Measurements from ENCODE around the gene CEP112.

CEP112 gene

GRCh38 chr17:66018786-66019185 is 173.1 kb downstream of the CEP112 start:
- TF ChIP-seq, protein P1, sequence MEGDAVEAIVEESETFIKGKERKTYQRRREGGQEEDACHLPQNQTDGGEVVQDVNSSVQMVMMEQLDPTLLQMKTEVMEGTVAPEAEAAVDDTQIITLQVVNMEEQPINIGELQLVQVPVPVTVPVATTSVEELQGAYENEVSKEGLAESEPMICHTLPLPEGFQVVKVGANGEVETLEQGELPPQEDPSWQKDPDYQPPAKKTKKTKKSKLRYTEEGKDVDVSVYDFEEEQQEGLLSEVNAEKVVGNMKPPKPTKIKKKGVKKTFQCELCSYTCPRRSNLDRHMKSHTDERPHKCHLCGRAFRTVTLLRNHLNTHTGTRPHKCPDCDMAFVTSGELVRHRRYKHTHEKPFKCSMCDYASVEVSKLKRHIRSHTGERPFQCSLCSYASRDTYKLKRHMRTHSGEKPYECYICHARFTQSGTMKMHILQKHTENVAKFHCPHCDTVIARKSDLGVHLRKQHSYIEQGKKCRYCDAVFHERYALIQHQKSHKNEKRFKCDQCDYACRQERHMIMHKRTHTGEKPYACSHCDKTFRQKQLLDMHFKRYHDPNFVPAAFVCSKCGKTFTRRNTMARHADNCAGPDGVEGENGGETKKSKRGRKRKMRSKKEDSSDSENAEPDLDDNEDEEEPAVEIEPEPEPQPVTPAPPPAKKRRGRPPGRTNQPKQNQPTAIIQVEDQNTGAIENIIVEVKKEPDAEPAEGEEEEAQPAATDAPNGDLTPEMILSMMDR (IDR thresholded peaks at IDR 0.05; ENCODE audit: unreplicated experiment in 3 of 3): no peak
- no peaks in the 10 kb centered on the region for H3K27me3 Mint-ChIP-seq (ENCODE audit: low read depth)
- H3K36me3 Mint-ChIP-seq (ENCODE audit: low read depth): peaks cover 49% of the 10 kb centered on the region
- no peak overlapping the region for H3K27ac Mint-ChIP-seq
- H3K4me3 Mint-ChIP-seq: no peak overlapping the region
- no peaks in the 10 kb centered on the region for H3K4me1 Mint-ChIP-seq
- H3K9me3 Mint-ChIP-seq: peaks cover 15% of the 10 kb centered on the region

DNA sequence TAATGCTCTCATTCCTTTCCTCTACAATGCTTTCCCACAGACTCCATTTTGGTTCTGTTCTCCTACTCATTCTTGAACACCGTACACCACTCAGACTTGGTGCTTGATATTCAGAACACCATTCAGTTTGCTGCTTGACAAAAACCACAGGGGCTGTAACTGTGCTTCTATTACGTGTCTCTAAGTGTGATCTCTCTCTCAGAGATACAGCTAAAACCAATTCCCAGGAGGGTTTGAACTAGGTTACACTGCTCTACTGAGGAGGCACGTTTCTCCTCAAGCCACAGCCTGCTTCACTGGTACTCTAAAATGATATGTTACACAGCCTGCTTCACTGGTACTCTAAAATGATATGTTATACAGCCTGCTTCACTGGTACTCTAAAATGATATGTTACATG is 175.7 kb downstream of the CEP112 start:
- no peak overlapping the region for H3K4me3 Mint-ChIP-seq
- TF ChIP-seq, protein P1 (IDR thresholded peaks at IDR 0.05; ENCODE audit: unreplicated experiment in 3 of 3): no peak
- peaks cover 40% of the 10 kb centered on the region for H3K36me3 Mint-ChIP-seq (ENCODE audit: low read depth)
- H3K27me3 Mint-ChIP-seq (ENCODE audit: low read depth): no peaks in the 10 kb centered on the region
- peaks cover 15% of the 10 kb centered on the region for H3K9me3 Mint-ChIP-seq
- no peak overlapping the region for H3K27ac Mint-ChIP-seq
- H3K4me1 Mint-ChIP-seq: no peaks in the 10 kb centered on the region

DNA sequence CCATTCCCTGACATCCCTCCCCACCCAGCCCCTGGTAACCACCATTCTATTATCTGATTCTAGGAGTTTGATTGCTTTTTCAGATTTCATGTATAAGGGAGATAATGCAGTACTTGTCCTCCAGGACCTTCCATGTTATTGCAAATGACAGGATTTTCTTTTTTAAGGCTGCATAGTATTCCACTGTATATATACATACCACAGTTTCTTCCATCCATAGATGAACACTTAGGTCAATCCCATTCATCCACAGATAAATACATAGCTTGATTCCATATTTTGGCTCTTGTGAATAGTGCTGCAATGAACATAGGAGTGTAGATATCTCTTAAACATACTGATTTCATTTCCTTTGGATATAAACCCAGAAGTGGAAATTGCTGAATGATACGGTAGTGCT is 183.3 kb downstream of the CEP112 start:
- Mint-ChIP-seq H3K27ac (no peak overlapping the region), H3K36me3 (ENCODE audit: low read depth) (peaks cover 35% of the 10 kb centered on the region)

GRCh38 chr17:66006654-66007053 is 185.3 kb downstream of the CEP112 start:
- Mint-ChIP-seq H3K27me3 (ENCODE audit: low read depth) (no peaks in the 10 kb centered on the region), H3K4me3 (no peak overlapping the region), H3K27ac (no peak overlapping the region), H3K4me1 (peaks cover 12% of the 10 kb centered on the region), H3K9me3 (peaks cover 33% of the 10 kb centered on the region), H3K36me3 (ENCODE audit: low read depth) (peaks cover 38% of the 10 kb centered on the region)
- TF ChIP-seq, protein P1 (IDR thresholded peaks at IDR 0.05; ENCODE audit: unreplicated experiment in 3 of 3): no peak

More for the DNA sequence above, 183.3 kb downstream of the CEP112 start:
- TF ChIP-seq, protein P1 (IDR thresholded peaks at IDR 0.05; ENCODE audit: unreplicated experiment in 3 of 3): no peak
- H3K4me3 Mint-ChIP-seq: no peak overlapping the region
- peaks cover 41% of the 10 kb centered on the region for H3K9me3 Mint-ChIP-seq
- no peaks in the 10 kb centered on the region for H3K27me3 Mint-ChIP-seq (ENCODE audit: low read depth)
- H3K4me1 Mint-ChIP-seq: no peaks in the 10 kb centered on the region

- Mint-ChIP-seq H3K4me1 (peaks cover 12% of the 10 kb centered on the region), H3K36me3 (ENCODE audit: low read depth) (peaks cover 49% of the 10 kb centered on the region), H3K9me3 (peaks cover 5% of the 10 kb centered on the region), H3K27me3 (ENCODE audit: low read depth) (no peaks in the 10 kb centered on the region), H3K4me3 (no peak overlapping the region), H3K27ac (peak overlapping the region in 1 of 3 experiments; percentile 41)
- TF ChIP-seq, protein P1 (IDR thresholded peaks at IDR 0.05; ENCODE audit: unreplicated experiment in 3 of 3): no peak
These were observed 189.1 kb downstream of the CEP112 start for GRCh38 chr17:66002812-66003211.

GRCh38 chr17:66002063-66002585 is 189.8 kb downstream of the CEP112 start:
- TF ChIP-seq, protein P1 (IDR thresholded peaks at IDR 0.05; ENCODE audit: unreplicated experiment in 3 of 3): no peak
- H3K4me1 Mint-ChIP-seq: peaks cover 12% of the 10 kb centered on the region

More at GRCh38 chr17:66002063-66002585, 189.8 kb downstream of the CEP112 start:
- Mint-ChIP-seq H3K4me3 (no peak overlapping the region), H3K36me3 (ENCODE audit: low read depth) (peaks cover 53% of the 10 kb centered on the region), H3K9me3 (peaks cover 5% of the 10 kb centered on the region), H3K27me3 (ENCODE audit: low read depth) (no peaks in the 10 kb centered on the region), H3K27ac (no peak overlapping the region)
